GM18873 (cell line): ENCODE measurements around the gene MYMK.

Source experiments
- ATAC-seq: cut with Tn5 transposase; IDR thresholded peaks from one replicate; pipeline ENCODE4 v1.9.1; 2021; ENCODE audit warnings: mild to moderate bottlenecking, moderate library complexity, moderate number of reproducible peaks; ENCODE audit not compliant: unreplicated experiment, low FRiP score

MYMK gene

DNA sequence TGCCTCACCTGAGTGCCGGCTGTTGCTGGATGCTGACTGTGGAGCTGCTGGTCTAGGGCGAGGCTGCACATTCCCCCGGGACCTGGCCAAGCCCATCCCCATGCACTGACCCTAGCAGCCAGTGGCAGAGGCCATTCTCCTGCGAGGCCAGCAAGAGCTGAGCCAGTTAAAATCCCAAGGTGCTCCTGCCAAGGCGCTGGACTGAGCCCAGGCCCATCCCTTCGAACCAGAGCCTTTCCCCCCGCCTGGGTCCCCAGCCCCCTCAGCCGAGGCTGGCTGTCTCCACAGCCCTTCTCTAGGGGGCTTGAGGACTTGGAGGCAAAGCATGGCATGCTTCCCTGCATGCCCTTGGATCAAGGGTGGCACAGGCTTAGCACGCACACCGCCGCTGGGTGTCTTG is 11.3 kb upstream of the MYMK start:
- ATAC-seq, result no peak

GRCh38 chr9:133535306-133535877 is 10.6 kb upstream of the MYMK start:
- ATAC-seq, result no peak

DNA sequence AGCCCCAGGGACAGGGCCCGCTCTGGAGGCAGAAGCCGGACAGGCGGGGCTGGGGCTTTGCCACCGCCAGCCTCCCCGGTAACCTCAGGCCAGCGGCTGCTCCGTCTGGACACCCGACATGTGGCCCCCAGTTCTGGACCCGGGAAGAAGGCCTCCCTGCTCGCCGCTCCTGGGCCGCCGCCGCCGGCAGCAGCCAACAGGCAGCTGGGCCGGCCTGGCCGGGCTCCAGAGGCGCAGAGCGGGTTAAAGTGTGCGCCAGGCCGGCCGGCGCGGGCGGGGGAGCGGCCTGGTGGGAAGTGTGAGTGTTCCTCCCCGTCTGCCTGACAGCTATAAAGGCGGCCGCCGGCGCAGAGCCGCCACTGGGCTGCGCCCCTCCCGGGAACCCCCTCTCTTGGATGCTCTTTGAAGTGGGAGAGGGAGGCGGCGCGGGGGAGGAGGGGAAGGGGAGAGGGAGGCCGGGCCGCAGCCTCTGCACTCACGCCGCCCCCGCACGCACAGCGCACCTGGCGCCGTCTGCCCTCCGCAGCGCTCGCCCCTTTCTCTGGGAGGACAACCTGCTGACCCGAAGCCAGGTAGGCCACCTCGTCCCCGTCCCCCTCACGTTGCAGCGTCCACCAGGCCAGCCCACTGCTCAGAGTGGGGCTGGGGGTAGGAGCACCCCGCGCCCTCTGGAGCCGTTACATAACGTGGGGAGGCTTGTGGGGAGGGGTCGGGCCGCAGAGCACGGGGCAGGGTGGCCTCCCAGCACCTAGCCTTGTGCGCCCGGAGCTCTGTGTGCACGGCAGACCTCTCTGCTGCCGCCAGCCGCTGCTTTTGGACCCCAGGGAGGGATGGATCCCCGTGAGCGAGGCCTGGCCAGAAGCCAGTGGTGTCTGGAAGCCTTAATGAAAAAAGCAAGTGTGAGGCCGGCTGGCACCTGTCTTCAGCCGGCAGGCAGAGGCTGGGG is 9.9 kb upstream of the MYMK start, which contains the start of gene ADAMTSL2:
Gene ADAMTSL2 (plus strand): TSS at position 359 of the 946 bp plus-strand sequence. CDS start 2,009 bp downstream, outside the sequence.
- no peak for ATAC-seq

DNA sequence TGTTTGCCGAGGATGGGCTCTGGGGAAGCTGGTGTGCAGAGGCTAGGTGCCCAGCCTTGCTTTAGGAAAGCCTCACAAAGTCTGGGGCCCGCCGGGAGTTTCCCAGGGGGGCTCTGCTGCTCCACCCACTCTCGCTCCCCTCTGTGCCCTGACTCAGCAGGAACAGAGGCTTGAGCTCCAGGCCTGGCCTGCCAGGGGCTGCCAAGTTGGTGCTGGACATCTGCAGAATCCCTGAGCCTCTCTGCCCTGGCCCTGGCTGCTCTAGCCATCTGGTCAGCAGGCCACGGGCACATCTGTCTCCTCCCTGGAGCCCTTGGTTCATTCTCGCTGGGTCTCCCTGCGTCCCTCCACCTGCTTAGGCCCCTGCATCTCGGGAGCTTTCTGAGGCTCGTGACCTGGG is 9.1 kb upstream of the MYMK start:
- ATAC-seq, result no peak

- ATAC-seq, result no peak
These were observed 8.3 kb upstream of the MYMK start for GRCh38 chr9:133532937-133533668.

DNA sequence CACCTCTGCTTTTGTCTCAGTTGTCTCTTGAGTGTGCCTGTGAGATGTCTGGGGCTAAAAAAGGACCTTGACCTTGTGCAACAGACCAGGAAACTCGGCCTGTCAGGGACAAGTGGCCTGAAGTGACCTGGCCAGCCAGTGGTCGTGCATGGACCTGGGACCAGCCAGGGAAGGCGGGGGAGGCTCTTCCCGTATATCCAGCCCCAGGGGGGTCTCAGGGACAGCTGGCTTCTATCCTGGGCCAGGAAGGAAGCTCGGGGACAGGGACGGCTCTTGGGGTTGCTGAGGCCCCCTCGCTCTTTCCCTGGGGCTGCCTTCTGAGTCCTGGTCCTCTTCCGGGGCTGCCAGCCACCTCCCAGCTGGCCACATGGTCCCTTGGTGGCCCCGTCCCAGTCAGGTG is 6.5 kb upstream of the MYMK start:
- no peak for ATAC-seq

GRCh38 chr9:133529874-133530273 is 5.1 kb upstream of the MYMK start:
- no peak for ATAC-seq

DNA sequence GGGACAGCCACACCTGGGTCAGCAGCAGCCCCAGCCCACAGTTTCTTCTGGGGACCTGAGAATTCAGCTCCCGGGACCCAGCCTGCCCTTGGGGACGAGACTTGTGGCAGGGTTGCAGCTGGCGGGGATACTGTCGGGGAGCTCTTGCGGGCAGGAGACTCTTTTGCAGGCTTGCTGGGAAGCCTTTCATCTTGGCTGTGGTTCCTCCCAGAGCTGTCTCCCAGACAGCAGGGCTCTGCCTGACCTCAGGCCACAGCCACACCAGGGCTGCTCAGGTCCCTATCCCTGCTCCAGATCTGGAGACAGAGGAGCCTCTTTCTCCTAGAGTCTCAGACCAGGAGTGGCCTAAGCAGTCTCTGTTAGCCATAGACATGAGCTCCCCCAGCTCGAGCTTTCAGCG is 4.7 kb upstream of the MYMK start:
- no peak for ATAC-seq

DNA sequence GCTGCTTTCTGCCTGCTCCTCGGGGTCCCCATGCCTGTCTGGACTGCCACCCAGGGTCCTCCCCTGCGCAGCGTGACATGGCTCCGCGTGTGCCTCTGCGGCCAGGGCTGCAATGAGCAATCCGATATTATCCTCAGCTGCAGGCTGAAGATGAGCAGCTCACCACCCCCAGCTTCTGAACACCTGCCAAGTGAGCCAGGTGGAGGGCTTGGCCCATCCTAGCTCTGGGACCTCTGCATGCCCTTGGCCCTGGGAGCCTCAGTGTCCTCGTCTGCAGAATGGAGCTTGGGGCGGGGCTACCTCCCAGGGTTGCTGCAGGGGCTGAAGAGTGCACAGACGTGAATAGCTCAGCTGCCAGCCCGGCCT is 4.1 kb upstream of the MYMK start:
- no peak for ATAC-seq

DNA sequence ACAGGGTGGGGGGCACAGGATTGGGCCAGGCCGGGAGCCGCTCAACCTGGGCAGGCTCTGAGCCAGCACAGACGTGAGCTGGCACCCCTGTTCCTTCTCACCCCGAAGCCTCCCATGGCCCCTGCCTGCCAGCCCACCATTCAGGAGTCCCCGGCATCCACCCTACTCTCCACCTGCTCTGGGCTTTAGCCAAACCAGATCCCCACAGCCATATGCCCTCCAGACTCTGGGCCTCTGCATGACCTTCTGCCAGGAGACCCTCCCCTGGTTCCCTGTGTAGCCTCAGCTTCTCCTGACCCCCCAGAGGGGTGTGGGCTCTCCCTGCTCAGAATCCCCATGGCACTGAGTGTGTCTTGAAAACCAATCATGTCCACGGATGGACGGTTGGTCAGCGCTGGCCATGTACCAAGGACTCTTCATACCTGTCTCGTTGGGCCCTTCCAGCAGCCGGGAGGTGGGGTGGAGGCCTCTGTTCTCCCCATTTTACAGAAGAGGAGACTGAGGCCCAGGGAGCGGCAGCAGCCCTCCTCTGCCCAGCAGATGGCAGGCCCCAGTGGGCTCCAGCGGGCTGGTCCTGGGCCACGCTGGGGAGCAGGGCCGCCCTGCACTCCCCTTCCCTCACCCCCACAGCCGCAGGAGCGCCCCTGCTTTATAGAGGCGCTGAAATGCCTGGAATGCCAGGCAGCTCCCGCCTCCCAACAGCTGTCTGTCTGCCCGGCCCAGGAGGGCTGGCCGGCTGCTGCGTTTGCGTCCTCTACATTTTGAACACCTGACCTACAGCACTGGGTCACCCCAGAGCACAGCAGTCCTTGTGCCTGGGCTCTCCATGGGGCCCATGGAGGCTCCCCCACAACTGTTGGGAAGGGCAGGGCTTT is 3.5 kb upstream of the MYMK start:
- ATAC-seq, result no peak

GRCh38 chr9:133527444-133527920 is 2.7 kb upstream of the MYMK start:
- ATAC-seq, result no peak

GRCh38 chr9:133526721-133527321 is 2.1 kb upstream of the MYMK start:
- no peak for ATAC-seq

- ATAC-seq, result no peak
These were observed 918 bp upstream of the MYMK start for GRCh38 chr9:133525677-133526076.

DNA sequence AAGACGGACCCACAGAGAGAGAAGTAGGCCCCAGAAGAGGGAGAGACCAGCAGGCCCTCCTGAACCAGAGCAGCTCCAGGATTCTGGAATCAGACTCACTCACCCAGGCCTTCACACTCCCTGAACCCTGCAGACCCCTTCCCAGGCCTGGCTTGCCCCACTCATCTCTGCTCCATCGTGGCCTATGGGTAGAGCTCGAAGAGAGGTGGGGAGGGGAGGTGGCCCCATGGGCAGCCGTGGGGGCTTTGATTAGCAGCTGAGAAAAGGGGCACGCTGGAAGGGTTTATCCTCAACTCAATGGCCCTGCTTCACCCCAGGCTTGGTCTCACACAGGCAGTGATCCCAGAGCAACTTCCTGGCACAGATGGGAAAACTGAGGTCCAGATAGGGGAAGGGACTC is 613 bp downstream of the MYMK start:
- no peak for ATAC-seq

DNA sequence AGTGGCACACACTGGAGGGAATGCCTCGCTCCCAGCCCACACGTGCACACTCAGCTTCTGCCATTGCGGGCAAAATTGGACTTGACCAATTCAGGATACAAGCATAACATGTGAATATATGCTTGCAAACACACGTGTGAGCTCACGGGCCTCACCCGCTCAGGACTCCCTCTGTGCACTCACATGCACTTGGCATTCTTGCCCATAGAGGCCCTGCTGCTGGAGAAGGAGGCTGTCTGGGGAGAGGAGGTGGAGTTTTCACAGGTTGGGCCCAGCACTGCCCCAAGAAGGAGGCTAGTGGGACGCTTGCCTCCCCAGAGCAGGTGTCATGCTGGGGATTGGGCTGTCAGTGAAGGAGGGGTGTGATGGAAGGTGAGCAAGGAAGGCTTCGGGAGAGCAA is 1.7 kb downstream of the MYMK start:
- ATAC-seq, result no peak

DNA sequence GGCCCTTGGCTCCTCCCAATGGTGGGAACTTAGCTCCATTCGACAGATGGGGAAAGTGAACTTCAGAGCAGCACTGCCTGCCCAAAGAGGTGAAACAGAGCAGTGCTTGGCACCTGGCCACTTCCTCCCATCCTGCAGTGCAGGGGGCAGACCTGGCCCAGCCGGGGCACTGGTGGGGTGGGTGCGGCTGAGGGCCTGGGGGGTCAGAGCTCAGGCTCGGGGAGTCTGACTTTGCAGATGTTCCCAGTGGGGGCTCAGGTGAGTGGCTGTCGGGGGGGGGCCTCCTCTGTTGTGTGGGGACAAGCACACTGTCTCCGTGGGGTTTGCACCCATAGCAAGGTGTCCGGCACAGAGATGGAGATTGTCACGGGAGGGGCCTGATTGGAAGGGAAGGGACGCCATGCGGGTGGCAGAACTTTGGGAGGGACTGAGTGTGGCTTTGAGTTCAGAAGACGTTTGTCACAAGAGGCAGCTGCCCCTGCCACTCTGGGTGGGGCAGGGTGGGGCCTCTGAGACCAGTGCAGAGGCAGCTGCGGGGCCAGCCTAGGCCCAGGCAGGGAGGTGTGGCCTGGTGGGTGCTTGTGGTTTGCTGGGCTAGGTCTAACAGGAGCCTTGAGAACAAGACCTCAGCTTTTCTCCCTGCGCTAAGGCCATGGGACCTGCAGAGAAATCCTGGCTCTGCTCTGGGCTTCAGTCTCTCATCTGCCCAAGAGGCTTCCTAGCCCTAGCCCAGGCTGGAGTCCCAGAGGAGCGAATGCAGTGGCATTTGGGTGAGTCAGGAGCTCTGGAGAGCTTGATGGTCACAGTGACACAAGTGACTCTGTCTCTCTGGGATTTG is 2.5 kb downstream of the MYMK start:
- no peak for ATAC-seq

DNA sequence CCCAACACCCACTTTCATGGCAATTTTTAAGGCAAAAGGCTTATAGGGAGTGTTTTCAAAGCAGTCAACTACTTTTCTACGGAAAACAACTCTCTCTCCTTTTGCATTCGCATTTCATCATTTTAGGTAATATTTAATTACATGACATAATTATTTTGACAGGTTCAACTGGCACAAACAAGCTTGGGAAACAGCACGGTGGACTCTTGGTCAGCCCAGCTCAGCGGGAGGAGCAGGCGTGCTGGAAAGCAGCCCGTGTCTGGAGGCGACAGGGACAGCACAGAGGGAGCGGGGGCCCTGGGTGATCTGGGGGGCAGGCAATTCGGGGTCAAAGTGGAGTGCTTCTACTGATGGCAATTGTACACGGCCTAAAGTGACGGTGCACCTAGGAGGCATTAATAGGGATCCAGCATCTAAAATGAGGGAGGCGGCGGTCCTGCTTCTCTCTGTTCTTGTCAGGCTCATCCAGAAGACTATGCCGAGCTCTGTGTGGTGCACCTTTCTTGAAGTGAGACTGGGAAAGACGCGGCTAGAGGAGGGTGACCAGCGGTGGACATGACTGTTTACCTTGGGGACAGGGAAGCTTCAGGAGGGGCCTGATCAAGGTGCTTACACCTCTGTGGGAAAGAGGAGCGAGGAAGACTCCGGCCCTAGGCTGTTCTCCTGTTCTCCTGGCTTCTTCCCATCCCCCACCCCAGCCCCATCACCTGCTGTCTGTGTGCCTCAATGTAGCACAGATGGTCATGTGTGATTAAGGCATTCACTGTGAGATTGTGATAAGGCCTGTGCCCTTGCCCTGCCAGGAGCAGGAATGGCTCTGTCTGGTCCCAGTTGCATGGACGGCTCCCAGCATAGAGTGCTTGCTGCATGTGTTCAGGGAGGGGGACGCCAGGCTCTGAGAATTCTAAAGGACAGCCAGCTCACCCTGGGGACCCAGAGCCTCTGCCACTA is 3.4 kb downstream of the MYMK start:
- ATAC-seq, result no peak
